ENCODE measurements around the gene RAPGEF3.

GRCh38 chr12:47783024-47783755, 24.5 kb upstream of the RAPGEF3 start:
- no peak for TF ChIP-seq EZH2phosphoT487 (IDR thresholded peaks at IDR 0.05; ENCODE audit: low read depth, severe bottlenecking, unreplicated experiment)
- TF ChIP-seq CTCF (IDR thresholded peaks at IDR 0.05; ENCODE audit: poor library complexity), result no peak
